ENCODE measurements around the gene EXOC6. TPM values are rescaled to one million over a fixed set of nuclear protein-coding genes. Genes with fewer than 3 reads are reported as not detected.
"Not testable (repeated sequence)": the region's sequence is repeated elsewhere in the genome, so short reads cannot be mapped to it uniquely, and the experiment has no call there.

Gene EXOC6
- total RNA-seq, 1 experiment from 2014 or later, result 5.9 TPM

- no peak overlapping the region for H3K4me3 ChIP-seq
- no peaks in the 10 kb centered on the region for H3K36me3 ChIP-seq
- no peak for DNase-seq
- no peaks in the 10 kb centered on the region for H3K27me3 ChIP-seq
- peak overlapping the region; percentile 6; the same call in 1 of the 2 replicates for H3K27ac ChIP-seq
- H3K9me3 ChIP-seq (replicated peaks), result no peaks in the 10 kb centered on the region
- no peaks in the 10 kb centered on the region for H3K4me1 ChIP-seq
Measured at GRCh38 chr10:92970301-92971070, 122.2 kb downstream of the EXOC6 start.

- no peak for DNase-seq
- no peaks in the 10 kb centered on the region for H3K27me3 ChIP-seq
- H3K36me3 ChIP-seq, result no peaks in the 10 kb centered on the region
- H3K27ac ChIP-seq, result no peak overlapping the region
- H3K9me3 ChIP-seq (replicated peaks), result no peaks in the 10 kb centered on the region
- no peaks in the 10 kb centered on the region for H3K4me1 ChIP-seq
- H3K4me3 ChIP-seq, result no peak overlapping the region
Measured at GRCh38 chr10:92972066-92972870, 123.9 kb downstream of the EXOC6 start.

- DNase-seq, result no peak
- Histone ChIP-seq H3K4me1 (no peaks in the 10 kb centered on the region), H3K9me3 (replicated peaks) (no peaks in the 10 kb centered on the region), H3K27me3 (no peaks in the 10 kb centered on the region), H3K36me3 (no peaks in the 10 kb centered on the region), H3K4me3 (no peak overlapping the region), H3K27ac (no peak overlapping the region)
Measured at GRCh38 chr10:92972886-92973285, 124.6 kb downstream of the EXOC6 start.

- not testable (repeated sequence) for DNase-seq; H3K36me3 ChIP-seq; H3K27me3 ChIP-seq; H3K9me3 ChIP-seq (replicated peaks); H3K4me1 ChIP-seq; H3K27ac ChIP-seq; H3K4me3 ChIP-seq
Measured at GRCh38 chr10:92976278-92976677, 128.0 kb downstream of the EXOC6 start.

GRCh38 chr10:92989250-92989649 lies 140.9 kb downstream of the EXOC6 start:
- no peak for DNase-seq
- no peaks in the 10 kb centered on the region for H3K4me1 ChIP-seq
- H3K27ac ChIP-seq, result no peak overlapping the region
- no peaks in the 10 kb centered on the region for H3K9me3 ChIP-seq (replicated peaks)
- H3K36me3 ChIP-seq, result no peaks in the 10 kb centered on the region
- no peaks in the 10 kb centered on the region for H3K27me3 ChIP-seq
- H3K4me3 ChIP-seq, result no peak overlapping the region

GRCh38 chr10:92990615-92991014 lies 142.3 kb downstream of the EXOC6 start:
- H3K4me3 ChIP-seq, result no peak overlapping the region
- H3K36me3 ChIP-seq, result no peaks in the 10 kb centered on the region
- H3K27ac ChIP-seq, result no peak overlapping the region
- H3K27me3 ChIP-seq, result no peaks in the 10 kb centered on the region
- no peak for DNase-seq
- H3K9me3 ChIP-seq (replicated peaks), result no peaks in the 10 kb centered on the region
- no peaks in the 10 kb centered on the region for H3K4me1 ChIP-seq

- H3K27me3 ChIP-seq, result no peaks in the 10 kb centered on the region
- DNase-seq, result no peak
Measured at GRCh38 chr10:92991513-92991912, 143.2 kb downstream of the EXOC6 start.

GRCh38 chr10:92993699-92994272 lies 145.5 kb downstream of the EXOC6 start:
- no peak overlapping the region for H3K27ac ChIP-seq
- H3K27me3 ChIP-seq, result no peaks in the 10 kb centered on the region
- no peak overlapping the region for H3K4me3 ChIP-seq
- H3K4me1 ChIP-seq, result no peaks in the 10 kb centered on the region
- no peak for DNase-seq
- no peaks in the 10 kb centered on the region for H3K9me3 ChIP-seq (replicated peaks)
- no peaks in the 10 kb centered on the region for H3K36me3 ChIP-seq

More at GRCh38 chr10:92991513-92991912, 143.2 kb downstream of the EXOC6 start:
- Histone ChIP-seq H3K36me3 (no peaks in the 10 kb centered on the region), H3K4me3 (no peak overlapping the region), H3K4me1 (no peaks in the 10 kb centered on the region), H3K27ac (no peak overlapping the region), H3K9me3 (replicated peaks) (no peaks in the 10 kb centered on the region)

GRCh38 chr10:92995509-92995908 lies 147.2 kb downstream of the EXOC6 start:
- Histone ChIP-seq H3K27ac (no peak overlapping the region), H3K9me3 (replicated peaks) (no peaks in the 10 kb centered on the region), H3K4me3 (no peak overlapping the region), H3K36me3 (no peaks in the 10 kb centered on the region), H3K4me1 (no peaks in the 10 kb centered on the region), H3K27me3 (no peaks in the 10 kb centered on the region)
- no peak for DNase-seq

- DNase-seq, result no peak
- Histone ChIP-seq H3K27me3 (no peaks in the 10 kb centered on the region), H3K4me3 (no peak overlapping the region), H3K36me3 (no peaks in the 10 kb centered on the region), H3K9me3 (replicated peaks) (no peaks in the 10 kb centered on the region), H3K4me1 (no peaks in the 10 kb centered on the region), H3K27ac (no peak overlapping the region)
Measured at GRCh38 chr10:92997620-92998019, 149.3 kb downstream of the EXOC6 start.

GRCh38 chr10:92999191-92999590 lies 150.9 kb downstream of the EXOC6 start:
- no peaks in the 10 kb centered on the region for H3K4me1 ChIP-seq
- H3K9me3 ChIP-seq (replicated peaks), result no peaks in the 10 kb centered on the region
- no peak overlapping the region for H3K4me3 ChIP-seq
- no peak for DNase-seq
- no peaks in the 10 kb centered on the region for H3K36me3 ChIP-seq
- H3K27ac ChIP-seq, result no peak overlapping the region
- no peaks in the 10 kb centered on the region for H3K27me3 ChIP-seq

- H3K27ac ChIP-seq, result no peak overlapping the region
- H3K4me3 ChIP-seq, result no peak overlapping the region
- DNase-seq, result peak in 1 of 2 experiments; percentile 53
- H3K36me3 ChIP-seq, result no peaks in the 10 kb centered on the region
- H3K27me3 ChIP-seq, result no peaks in the 10 kb centered on the region
- H3K4me1 ChIP-seq, result no peaks in the 10 kb centered on the region
- H3K9me3 ChIP-seq (replicated peaks), result no peaks in the 10 kb centered on the region
Measured at GRCh38 chr10:93006435-93007039, 158.2 kb downstream of the EXOC6 start.

GRCh38 chr10:93015722-93016121 lies 167.4 kb downstream of the EXOC6 start:
- Histone ChIP-seq H3K27ac (no peak overlapping the region), H3K9me3 (replicated peaks) (no peaks in the 10 kb centered on the region), H3K27me3 (no peaks in the 10 kb centered on the region), H3K36me3 (no peaks in the 10 kb centered on the region), H3K4me3 (no peak overlapping the region), H3K4me1 (no peaks in the 10 kb centered on the region)
- DNase-seq, result no peak

- no peak for DNase-seq
- Histone ChIP-seq H3K4me1 (no peaks in the 10 kb centered on the region), H3K27ac (no peak overlapping the region), H3K9me3 (replicated peaks) (no peaks in the 10 kb centered on the region), H3K4me3 (no peak overlapping the region), H3K36me3 (no peaks in the 10 kb centered on the region), H3K27me3 (no peaks in the 10 kb centered on the region)
Measured at GRCh38 chr10:93023013-93023650, 174.8 kb downstream of the EXOC6 start.

Data from SJCRH30 (cell line).